PFSK-1 (cell line): ENCODE measurements around the gene AKAP6.

Experiments used
- FOXP2 ChIP-seq: optimal IDR thresholded peaks from 2 replicates; pipeline ENCODE3; 2011; ENCODE audit warnings: borderline replicate concordance, control low read depth, inconsistent platforms; ENCODE audit not compliant: insufficient read depth; ENCODE audit errors: extremely low read length, extremely low read depth
- POLR2AphosphoS5 ChIP-seq: IDR thresholded peaks from 2 replicates; pipeline ENCODE4 v1.6.1; 2012; ENCODE audit warnings: low read depth, mild to moderate bottlenecking, control low read depth, low read length, moderate library complexity
- REST ChIP-seq, 2 experiments: IDR thresholded peaks; 2 replicates each; pipeline versions ENCODE4 v1.6.1 to v1.8.0; 2011 to 2012; ENCODE audit warnings: low read depth in 2 of 2, low read length in 2 of 2, control low read depth in 1 of 2, inconsistent platforms in 1 of 2, mild to moderate bottlenecking in 1 of 2, moderate library complexity in 1 of 2; ENCODE audit not compliant: insufficient read depth in 1 of 2
- SIN3A ChIP-seq: IDR thresholded peaks from 2 replicates; pipeline ENCODE4 v1.6.1; 2012; ENCODE audit warnings: mild to moderate bottlenecking, low read length, moderate library complexity, borderline replicate concordance; ENCODE audit not compliant: insufficient read depth
- TAF1 ChIP-seq: IDR thresholded peaks from 2 replicates; pipeline ENCODE4 v1.6.1; 2012; ENCODE audit warnings: low read length, control low read depth, borderline replicate concordance; ENCODE audit not compliant: insufficient read depth

GRCh38 chr14:32514236-32514635 lies 185.1 kb downstream of the AKAP6 start:
- TF ChIP-seq REST (IDR thresholded peaks at IDR 0.05; ENCODE audit: insufficient read depth in 1 of 2, low read depth in 2 of 2, low read length in 2 of 2) = no peak
- TF ChIP-seq TAF1 = no peak
- TF ChIP-seq SIN3A = no peak
- TF ChIP-seq POLR2AphosphoS5 = no peak
- TF ChIP-seq FOXP2 = no peak
